Prostate gland (tissue), 2 donors: ENCODE results near the gene AFAP1.

Source experiments
- POLR2AphosphoS5 ChIP-seq: sonication (generic); formaldehyde crosslinking; IDR thresholded peaks from one replicate; pipeline ENCODE4 v1.6.1; 2017; ENCODE audit warnings: antibody characterized with exemption
- TF ChIP-seq, protein P1 (sequence below), 4 experiments: fragments of 200-600 bp in 2 of 4; fragments of 450-650 bp in 2 of 4; sonication (generic) in 2 of 4; IDR thresholded peaks; 1 replicate in 3 of 4; 2 replicates in 1 of 4; pipeline ENCODE4 v1.5.1; 2016 to 2019; ENCODE audit warnings: antibody characterized with exemption in 4 of 4, mild to moderate bottlenecking in 2 of 4, moderate library complexity in 2 of 4

DNA sequence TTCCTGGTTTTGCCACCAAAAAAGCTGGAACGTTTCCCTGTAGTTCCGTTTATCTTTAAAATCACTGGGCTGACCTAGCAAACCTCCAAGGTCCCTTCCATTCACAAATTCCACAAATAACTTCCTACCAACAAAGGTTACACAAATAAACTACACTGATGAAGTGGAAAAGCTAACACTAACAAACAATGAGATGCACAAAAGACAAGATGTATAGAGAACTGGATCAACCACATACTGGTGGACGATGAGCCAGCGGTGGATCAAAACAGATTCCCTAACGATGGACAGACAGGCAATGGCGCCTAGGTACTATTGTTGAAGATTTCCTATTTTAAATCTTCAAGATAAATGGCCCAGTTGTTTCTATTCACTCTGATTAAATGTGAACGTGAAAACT is 15.5 kb downstream of the AFAP1 start:
- TF ChIP-seq, protein P1, sequence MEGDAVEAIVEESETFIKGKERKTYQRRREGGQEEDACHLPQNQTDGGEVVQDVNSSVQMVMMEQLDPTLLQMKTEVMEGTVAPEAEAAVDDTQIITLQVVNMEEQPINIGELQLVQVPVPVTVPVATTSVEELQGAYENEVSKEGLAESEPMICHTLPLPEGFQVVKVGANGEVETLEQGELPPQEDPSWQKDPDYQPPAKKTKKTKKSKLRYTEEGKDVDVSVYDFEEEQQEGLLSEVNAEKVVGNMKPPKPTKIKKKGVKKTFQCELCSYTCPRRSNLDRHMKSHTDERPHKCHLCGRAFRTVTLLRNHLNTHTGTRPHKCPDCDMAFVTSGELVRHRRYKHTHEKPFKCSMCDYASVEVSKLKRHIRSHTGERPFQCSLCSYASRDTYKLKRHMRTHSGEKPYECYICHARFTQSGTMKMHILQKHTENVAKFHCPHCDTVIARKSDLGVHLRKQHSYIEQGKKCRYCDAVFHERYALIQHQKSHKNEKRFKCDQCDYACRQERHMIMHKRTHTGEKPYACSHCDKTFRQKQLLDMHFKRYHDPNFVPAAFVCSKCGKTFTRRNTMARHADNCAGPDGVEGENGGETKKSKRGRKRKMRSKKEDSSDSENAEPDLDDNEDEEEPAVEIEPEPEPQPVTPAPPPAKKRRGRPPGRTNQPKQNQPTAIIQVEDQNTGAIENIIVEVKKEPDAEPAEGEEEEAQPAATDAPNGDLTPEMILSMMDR (IDR thresholded peaks at IDR 0.05): no peak
- no peak for TF ChIP-seq POLR2AphosphoS5
